ENCODE data around the gene DIO3. TPM values are rescaled to one million over a fixed set of nuclear protein-coding genes. Genes with fewer than 3 reads are reported as not detected.

DIO3 gene
- total RNA-seq, 4 donors from 2014 or later: 2.1 to 6.4 (median 5.6) TPM

DNA sequence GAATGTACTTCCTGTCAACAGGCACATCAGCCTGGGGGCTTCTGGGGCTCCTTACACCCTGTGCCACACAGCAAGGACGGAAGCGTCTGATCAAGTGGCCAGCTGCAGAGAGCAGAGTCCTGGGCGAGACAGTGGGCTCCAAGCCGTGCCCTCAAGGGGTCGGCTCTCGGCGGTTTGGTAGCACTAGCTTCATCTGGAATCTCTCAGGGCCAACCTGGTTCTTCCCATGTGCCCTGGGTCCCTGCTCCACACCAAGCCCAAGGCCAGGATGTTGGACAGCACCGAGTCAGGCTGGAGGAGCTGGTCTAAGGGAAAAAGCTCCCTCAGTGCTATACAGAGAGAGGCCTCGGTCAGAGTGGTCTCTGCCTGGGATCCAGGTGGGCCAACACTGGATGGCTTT lies 20.5 kb downstream of the DIO3 start:
- TF ChIP-seq, protein P1, sequence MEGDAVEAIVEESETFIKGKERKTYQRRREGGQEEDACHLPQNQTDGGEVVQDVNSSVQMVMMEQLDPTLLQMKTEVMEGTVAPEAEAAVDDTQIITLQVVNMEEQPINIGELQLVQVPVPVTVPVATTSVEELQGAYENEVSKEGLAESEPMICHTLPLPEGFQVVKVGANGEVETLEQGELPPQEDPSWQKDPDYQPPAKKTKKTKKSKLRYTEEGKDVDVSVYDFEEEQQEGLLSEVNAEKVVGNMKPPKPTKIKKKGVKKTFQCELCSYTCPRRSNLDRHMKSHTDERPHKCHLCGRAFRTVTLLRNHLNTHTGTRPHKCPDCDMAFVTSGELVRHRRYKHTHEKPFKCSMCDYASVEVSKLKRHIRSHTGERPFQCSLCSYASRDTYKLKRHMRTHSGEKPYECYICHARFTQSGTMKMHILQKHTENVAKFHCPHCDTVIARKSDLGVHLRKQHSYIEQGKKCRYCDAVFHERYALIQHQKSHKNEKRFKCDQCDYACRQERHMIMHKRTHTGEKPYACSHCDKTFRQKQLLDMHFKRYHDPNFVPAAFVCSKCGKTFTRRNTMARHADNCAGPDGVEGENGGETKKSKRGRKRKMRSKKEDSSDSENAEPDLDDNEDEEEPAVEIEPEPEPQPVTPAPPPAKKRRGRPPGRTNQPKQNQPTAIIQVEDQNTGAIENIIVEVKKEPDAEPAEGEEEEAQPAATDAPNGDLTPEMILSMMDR (IDR thresholded peaks at IDR 0.05; ENCODE audit: low read depth): no peak

DNA sequence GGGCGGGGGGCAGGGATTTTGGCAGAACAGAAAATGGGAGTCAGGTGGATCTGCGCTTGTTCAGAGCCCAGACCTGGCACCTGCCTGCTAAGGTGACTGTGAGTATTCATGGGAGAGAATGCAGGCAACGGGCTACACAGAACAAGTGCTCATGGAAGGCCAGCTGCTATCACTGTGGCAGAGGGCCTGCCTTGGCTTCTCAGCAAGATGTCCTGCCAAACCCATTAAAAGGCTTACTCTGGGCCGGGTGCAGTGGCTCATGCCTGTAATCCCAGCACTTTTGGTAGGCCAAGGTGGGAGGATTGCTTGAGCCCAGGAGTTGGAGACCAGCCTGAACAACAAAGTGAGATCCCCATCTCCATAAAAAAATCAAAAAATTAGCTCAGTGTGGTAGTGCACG lies 21.0 kb downstream of the DIO3 start:
- TF ChIP-seq, protein P1 (IDR thresholded peaks at IDR 0.05; ENCODE audit: low read depth): no peak

DNA sequence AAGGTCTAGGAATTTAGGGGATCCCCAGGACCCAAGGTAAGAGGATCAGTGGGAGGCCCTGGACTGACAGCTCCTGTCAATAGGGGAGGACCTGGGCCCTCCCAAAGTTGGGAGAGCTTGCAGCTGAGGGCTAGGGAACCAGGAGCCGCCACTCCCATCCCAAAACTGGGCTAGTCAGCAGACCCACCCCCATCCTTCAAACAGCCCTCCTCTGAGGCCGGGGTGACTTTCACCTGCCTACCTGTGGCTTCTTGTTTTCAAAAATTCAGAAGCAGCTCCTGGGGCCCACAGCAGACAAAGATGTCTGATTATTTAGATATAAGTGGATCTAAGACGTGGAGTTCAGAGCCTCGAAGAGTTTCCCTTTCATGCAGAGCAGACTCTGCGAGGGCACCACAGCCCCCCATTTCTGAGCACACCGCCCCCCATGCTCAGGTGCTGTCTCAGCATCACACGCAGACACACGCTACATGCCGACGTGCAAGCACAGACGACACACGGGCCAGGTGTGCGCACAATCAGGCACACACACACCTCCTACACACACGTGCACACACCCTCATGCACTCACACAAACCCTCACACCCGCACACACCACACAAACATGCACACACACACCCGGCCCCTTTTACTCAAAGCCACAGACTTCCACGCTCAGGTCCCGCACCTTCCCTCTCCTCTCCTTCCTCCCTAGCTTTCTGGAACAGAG lies 21.9 kb downstream of the DIO3 start:
- TF ChIP-seq, protein P1 (IDR thresholded peaks at IDR 0.05; ENCODE audit: low read depth): no peak

DNA sequence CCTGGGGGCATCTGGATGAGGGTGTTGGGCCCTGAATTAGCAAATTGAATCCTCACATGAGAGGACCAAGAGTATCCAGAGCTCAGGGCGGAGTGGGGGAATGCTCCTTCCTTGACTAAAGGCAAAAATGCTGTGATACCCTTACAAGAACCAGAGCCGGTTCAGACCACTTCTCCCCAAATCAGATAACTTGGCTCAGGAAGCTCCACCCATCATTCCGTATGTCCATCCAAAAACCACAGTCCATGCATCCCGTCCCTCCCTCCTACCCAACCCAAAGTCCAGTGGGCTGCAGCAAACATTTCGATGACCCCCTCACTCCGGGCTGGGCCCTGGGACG lies 22.4 kb downstream of the DIO3 start:
- TF ChIP-seq, protein P1 (IDR thresholded peaks at IDR 0.05; ENCODE audit: low read depth): no peak

DNA sequence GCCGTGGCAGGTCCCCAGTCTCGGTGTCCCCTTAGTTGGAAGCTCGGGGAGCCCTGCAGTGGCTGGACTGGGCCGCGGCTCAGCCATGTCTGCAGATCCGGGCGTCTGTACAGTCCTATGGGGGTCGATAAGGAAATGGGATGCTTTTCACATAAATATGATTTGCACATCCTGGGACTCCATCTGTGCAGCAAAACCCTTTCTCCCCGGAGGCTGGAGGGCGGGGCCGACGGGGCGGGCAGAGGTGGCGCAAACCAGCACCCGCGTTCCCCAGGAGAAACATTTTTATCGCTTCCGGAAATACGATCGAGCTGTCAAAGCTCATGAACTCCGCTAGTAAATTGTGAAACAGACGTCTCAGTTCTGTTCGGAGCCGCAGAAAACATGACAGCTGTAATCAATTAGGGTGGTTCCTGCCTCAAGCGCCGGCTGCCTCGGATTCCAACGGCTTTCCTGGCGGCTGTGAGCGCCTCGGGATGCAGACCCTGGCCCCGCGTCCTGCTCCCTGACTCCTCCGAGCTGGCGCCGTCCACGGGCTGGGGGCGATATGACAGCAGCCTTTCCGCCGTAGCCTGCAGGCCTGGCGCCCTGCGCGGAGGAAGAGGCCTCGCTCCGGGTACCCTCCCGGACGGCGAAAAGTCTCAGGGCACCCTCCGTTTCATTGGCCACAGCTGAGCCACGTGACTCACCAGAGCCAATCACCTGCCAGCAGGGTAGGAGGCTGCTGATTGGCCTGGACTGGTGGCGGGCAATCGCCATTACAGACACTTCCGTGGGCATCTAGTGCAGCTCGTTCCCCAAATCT lies 23.0 kb downstream of the DIO3 start:
- TF ChIP-seq, protein P1 (IDR thresholded peaks at IDR 0.05; ENCODE audit: low read depth): no peak

DNA sequence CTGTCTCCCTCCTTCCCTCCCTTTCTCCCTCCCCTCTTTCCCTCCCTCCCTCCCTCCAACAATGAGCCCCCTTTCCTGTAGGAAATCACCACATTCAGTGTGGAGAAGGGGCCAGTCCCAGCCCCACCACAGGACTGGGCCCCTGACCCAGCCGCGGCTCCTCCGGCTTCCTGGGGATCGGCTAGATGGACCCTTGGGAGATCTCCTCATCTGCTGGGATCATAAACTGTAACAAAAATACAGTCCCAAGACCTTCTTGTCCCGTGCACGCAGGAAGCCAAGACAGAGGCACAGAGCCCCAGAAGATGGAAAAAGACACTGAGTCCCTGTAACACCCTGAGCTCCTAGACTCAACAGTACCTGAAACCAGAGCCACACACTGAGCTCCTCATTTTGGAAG lies 23.9 kb downstream of the DIO3 start:
- TF ChIP-seq, protein P1 (IDR thresholded peaks at IDR 0.05; ENCODE audit: low read depth): no peak
